Left ventricle myocardium inferior (tissue), 1 donor: Measurements from ENCODE around the gene PKNOX1. TPM values are rescaled to one million over a fixed set of nuclear protein-coding genes. Genes with fewer than 3 reads are reported as not detected.
A peak's percentile ranks its signal among the peaks of the same experiment; 100 is the strongest.
"Not testable (repeated sequence)": the region's sequence is repeated elsewhere in the genome, so short reads cannot be mapped to it uniquely, and the experiment has no call there.

Experiments
- DNase-seq: peaks from one replicate; pipeline ENCODE4 v3.0.0-alpha.2; 2020
- H3K27ac ChIP-seq: fragments of 200-600 bp; replicated peaks from 2 replicates; pipeline ENCODE4 v1.8.0; 2021
- H3K27me3 ChIP-seq: fragments of 200-600 bp; 2 replicates; pipeline ENCODE4 v1.8.0; 2021; ENCODE audit warnings: low read depth
- H3K36me3 ChIP-seq: fragments of 200-600 bp; 2 replicates; pipeline ENCODE4 v1.8.0; 2021
- H3K4me1 ChIP-seq: fragments of 200-600 bp; 2 replicates; pipeline ENCODE4 v1.8.0; 2021
- H3K4me3 ChIP-seq: fragments of 200-600 bp; 2 replicates; pipeline ENCODE4 v1.8.0; 2021; ENCODE audit warnings: mild to moderate bottlenecking, moderate library complexity
- H3K9me3 ChIP-seq: fragments of 200-600 bp; replicated peaks from 2 replicates; pipeline ENCODE4 v1.8.0; 2021
- intact Hi-C: fragments of 100-400 bp; cut with micrococcal nuclease; formaldehyde crosslinking; loops from one replicate; pipeline ENCODE4 v1.11.0; 2022
- total RNA-seq: library from RNA; stranded (reverse); fragmentation: NEBNext Ultra II Directional; extraction: Animal tissue kit (Norgen Biotek cat#: 25700); gene quantifications from one replicate; pipeline ENCODE4 v1.2.1, GENCODE V29; 2021
- donor health status: DM: no; HTN: yes; CAD: no; lungs with severe emphysema.

PKNOX1 gene
- total RNA-seq, 1 donor from 2014 or later, result 9.7 TPM

- H3K4me1 ChIP-seq, DNase-seq, H3K27me3 ChIP-seq, H3K36me3 ChIP-seq, H3K4me3 ChIP-seq, intact Hi-C loops, H3K9me3 ChIP-seq: not testable (repeated sequence)
- peak overlapping the region; percentile 63 for H3K27ac ChIP-seq
Measured at GRCh38 chr21:43045876-43046821, 71.8 kb downstream of the PKNOX1 start.

DNA sequence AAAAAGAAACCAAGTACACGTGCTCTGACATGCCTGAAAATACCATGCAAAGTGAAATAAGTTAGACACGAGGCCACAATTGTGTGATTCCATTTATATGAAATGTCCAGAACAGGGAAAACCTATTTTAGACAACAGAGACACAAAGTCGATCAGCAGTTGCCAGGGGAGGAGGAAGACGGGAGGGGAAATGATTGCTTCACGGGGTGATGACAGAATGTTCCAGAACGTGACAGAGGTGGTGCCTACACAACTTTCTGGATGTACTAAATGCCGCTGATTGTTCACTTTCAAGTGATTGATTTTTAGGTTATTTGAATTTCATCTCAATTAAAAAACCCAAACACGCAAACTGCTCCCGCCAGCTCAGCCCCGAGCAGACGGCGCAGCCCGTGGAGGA lies 78.8 kb downstream of the PKNOX1 start:
- H3K9me3 ChIP-seq, H3K4me1 ChIP-seq, intact Hi-C loops, DNase-seq, H3K27ac ChIP-seq, H3K4me3 ChIP-seq, H3K36me3 ChIP-seq, H3K27me3 ChIP-seq: not testable (repeated sequence)

DNA sequence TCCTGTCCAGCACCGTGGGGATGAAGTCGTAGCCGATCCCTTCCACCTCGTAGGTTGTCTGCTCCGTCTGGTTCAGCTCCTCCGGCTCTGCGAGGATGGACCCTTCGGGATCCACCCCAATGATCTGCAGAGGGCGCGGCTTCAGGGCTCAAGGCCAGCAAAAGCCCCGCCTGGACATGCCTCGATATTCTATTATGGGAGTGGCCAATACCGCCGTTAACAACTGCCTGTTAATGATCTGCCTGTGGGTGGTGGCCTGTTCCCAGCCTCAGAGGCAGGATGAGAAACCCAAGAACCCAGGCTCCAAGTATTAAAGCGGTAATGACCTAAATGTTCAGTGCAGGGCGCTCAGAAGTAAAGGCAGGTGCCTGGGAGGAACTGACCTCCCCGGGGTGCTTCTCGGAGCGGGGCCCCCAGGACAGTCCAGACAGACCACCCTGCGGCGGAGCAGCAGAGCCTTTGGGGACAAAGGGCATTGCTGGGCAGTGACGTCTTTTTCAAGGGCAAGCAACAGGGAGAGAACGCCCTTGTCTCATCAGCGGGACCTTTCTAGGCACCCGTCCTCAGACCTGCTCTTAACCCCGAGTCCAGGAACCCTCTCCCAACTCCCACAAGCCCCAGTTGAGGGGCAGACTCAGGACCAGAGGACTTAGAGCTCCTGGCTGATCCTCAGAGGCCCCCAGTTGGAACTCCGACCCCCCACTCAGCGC lies 88.7 kb downstream of the PKNOX1 start:
- intact Hi-C loops, H3K27ac ChIP-seq, H3K4me1 ChIP-seq, H3K27me3 ChIP-seq, H3K4me3 ChIP-seq, H3K9me3 ChIP-seq, H3K36me3 ChIP-seq, DNase-seq: not testable (repeated sequence)

DNA sequence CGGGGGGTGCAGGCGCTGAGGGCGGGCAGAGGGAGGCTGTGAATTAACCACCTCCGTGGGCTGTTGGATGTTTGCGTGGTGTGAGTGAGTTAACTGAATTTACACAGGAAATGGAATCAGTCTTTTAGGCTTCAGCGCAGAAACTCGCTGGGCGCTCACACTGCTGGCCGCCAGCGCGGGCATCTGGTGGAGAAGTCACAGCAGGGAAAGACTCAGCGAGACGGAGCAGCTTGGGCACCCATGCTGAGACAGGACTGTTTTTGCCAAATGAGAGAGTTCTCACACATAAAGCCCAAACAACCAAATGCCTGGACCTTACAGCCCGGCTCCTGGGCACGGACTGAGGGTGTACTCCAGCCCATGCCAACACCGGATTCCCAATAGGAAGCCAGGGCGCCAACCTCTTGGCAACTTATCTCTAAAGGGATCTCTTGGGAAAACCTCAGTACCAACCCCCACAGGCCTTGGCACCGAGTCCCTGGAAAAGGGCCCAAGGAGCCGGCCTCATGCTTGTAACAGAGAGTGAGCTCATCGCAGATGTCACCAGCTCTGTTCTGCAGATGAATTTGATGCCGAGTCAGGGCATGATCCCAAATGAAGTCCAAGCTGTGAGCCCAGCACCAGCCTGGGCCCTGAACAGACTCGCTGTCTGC lies 90.0 kb downstream of the PKNOX1 start:
- H3K36me3 ChIP-seq, intact Hi-C loops, H3K9me3 ChIP-seq, DNase-seq, H3K27me3 ChIP-seq, H3K4me1 ChIP-seq, H3K4me3 ChIP-seq, H3K27ac ChIP-seq: not testable (repeated sequence)

DNA sequence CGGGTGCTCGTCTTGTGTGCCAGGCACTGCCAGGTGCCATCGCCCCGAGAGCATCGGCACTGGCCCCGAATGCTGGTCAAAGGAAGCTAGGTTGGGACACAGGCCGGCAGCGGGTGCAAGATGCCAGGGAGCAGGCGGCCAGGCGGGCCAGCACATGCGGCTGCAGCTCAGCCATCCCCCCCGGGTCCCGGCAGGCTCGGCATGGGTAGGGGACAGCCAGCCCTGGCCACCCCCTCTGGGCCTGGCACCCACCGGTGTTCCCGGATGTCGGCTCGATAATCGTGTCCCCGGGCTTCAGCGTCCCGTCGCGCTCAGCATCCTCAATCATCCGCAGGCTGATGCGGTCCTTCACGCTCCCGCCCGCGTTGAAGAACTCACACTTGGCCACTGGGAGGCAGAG lies 91.6 kb downstream of the PKNOX1 start:
- H3K36me3 ChIP-seq, H3K4me3 ChIP-seq, H3K9me3 ChIP-seq, H3K27me3 ChIP-seq, H3K27ac ChIP-seq, H3K4me1 ChIP-seq, intact Hi-C loops, DNase-seq: not testable (repeated sequence)

DNA sequence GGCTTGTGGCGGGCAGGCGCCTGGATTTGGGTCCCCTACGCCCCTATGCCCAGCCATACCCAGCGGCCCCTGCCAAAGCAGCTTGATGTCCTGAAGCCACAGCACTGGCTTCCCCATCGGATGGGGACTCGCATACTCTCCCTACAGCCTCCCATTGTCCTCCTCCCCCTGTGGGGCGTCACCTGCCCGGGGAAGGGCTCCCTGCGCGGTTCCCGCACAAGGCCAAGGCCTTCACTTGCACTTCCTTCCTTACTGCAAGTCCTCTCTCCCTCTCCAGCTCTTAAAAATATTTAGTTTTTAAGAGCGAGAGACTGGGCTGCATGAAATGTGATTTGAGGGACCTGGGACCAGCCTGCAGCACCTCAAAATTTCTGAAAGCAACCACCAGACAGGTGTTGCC lies 92.3 kb downstream of the PKNOX1 start:
- H3K36me3 ChIP-seq, H3K27ac ChIP-seq, intact Hi-C loops, DNase-seq, H3K4me3 ChIP-seq, H3K9me3 ChIP-seq, H3K27me3 ChIP-seq, H3K4me1 ChIP-seq: not testable (repeated sequence)

DNA sequence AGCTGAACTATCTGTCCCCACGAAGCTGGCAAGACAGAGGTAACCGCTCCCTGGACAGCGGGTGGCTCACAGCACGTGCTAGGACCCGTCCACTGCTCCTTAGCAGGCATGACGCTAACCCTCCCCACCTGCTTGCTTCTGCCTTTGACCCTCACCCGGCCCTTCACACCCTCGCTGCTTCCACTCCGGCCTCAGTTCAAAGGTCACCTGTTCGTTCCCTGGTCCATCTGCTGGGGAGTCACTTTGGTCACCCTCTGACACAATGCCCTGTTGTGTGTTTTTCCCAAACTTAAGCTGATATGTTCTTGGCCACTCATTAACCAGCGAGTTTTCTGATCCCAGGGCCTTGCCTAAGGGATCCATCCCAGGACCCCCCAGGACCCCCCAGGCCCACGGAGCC lies 93.7 kb downstream of the PKNOX1 start:
- H3K27ac ChIP-seq, H3K4me1 ChIP-seq, H3K36me3 ChIP-seq, H3K9me3 ChIP-seq, intact Hi-C loops, H3K4me3 ChIP-seq, H3K27me3 ChIP-seq, DNase-seq: not testable (repeated sequence)

DNA sequence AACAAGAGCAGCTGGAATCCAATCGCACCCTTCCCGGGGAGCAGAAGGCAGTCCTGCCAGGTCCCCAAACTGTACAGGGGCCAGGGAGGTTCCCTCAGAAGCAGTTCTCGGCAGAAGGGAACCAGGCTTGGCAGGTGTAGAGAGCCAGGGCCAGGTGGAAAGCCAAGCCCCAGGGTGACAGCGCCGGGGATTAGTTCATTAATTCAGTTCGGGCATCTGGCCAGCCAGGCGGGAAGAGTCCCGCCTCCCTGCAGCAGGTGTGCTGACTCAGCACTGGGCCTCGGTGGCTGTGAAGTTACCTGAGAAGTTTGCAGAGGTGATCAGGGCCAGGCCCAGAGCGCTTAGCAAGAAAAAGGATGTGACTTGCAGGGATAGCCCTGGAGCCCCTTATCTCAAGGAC lies 95.3 kb downstream of the PKNOX1 start:
- H3K27ac ChIP-seq, H3K4me1 ChIP-seq, H3K36me3 ChIP-seq, H3K27me3 ChIP-seq, H3K4me3 ChIP-seq, intact Hi-C loops, DNase-seq, H3K9me3 ChIP-seq: not testable (repeated sequence)

GRCh38 chr21:43072742-43073141 lies 98.4 kb downstream of the PKNOX1 start:
- DNase-seq, intact Hi-C loops: not testable (repeated sequence)

DNA sequence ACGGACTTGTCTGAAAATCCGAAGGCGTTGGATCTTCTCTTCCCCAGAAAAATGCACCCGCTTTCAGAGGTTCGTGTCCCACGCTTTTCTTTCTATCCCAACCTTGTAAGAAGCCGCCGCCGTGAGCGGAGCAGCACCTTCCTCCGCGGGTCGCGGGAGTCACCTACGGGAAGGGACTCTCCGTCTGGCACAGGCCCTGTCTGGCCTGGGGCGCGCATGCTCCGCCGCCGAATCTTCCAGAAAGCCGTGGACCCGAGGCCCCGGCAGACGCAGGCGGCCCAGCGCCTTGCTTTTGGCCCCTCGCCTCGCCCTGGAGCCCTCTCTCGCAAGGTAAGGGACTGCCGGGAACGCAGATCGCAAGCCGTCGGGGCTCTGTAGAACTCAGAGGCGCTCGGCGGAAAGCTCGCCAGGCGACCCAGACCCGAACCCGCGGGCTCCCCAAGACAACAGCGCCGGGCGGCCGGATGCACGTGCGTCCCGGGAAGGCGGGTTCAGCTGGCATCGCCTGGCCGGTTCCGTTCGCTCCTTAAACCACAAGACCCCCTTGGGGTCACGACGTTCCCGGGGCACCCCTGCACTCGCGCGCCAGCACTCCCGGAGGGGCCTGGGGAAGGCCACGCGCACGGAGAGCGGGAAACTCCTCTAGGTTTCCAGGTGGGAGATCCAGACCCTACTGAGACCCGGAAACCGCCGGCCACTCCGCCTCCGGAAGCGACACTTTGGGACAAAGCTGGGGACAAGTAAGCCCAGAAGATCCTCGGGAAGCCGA lies 100.2 kb downstream of the PKNOX1 start:
- H3K27ac ChIP-seq, intact Hi-C loops, H3K9me3 ChIP-seq, H3K27me3 ChIP-seq, H3K4me1 ChIP-seq, H3K4me3 ChIP-seq, H3K36me3 ChIP-seq, DNase-seq: not testable (repeated sequence)

More at GRCh38 chr21:43072742-43073141, 98.4 kb downstream of the PKNOX1 start:
- H3K27ac ChIP-seq, H3K27me3 ChIP-seq, H3K4me3 ChIP-seq, H3K9me3 ChIP-seq, H3K36me3 ChIP-seq, H3K4me1 ChIP-seq: not testable (repeated sequence)

DNA sequence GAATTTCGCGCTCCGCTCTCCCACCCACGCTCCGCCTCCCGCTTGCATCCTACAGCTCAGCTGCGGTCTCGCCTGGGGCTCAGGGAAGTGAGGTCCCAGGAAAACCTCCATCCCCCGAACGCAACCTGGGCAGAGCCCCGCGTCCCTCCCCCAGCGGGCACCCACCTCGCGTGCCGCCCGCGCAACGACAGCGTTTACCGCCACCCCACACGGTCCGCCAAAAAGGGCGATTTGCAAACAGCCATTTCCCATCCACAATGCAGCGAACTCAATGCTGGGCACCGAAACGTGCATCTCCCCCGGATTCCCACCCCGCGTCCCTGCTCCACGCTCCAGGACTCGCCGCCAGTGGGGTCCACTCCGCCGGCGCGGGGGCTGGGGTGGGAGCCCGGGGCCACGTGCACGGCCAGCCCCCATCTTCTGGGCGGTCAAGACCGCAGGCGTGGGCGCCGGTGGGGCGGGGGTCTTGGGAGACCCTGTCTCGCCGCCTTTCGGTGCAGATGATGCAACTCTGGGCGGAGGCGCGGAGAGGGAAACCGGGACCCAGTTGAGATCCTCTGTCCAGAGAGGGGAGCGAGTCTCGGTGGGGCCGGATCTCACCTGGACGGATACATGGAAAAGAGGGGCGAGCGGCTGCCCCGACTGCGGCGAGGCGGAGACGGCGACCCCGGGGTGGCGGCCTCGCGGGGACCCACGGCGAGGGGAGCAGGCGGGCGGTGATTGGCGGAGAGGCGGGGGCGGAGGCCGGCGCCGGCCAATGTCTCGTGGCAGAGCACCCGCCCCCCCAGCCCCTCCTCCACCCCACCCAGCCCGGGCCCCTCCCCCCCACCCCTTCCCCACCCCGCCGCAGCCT lies 101.0 kb downstream of the PKNOX1 start, which contains the start of gene CBS:
TSS of gene CBS (minus strand) at position 666 of the 853 bp plus-strand sequence. CDS start 3,642 bp downstream, outside the sequence.
- H3K4me3 ChIP-seq, intact Hi-C loops, DNase-seq, H3K9me3 ChIP-seq, H3K27ac ChIP-seq, H3K4me1 ChIP-seq, H3K36me3 ChIP-seq, H3K27me3 ChIP-seq: not testable (repeated sequence)

DNA sequence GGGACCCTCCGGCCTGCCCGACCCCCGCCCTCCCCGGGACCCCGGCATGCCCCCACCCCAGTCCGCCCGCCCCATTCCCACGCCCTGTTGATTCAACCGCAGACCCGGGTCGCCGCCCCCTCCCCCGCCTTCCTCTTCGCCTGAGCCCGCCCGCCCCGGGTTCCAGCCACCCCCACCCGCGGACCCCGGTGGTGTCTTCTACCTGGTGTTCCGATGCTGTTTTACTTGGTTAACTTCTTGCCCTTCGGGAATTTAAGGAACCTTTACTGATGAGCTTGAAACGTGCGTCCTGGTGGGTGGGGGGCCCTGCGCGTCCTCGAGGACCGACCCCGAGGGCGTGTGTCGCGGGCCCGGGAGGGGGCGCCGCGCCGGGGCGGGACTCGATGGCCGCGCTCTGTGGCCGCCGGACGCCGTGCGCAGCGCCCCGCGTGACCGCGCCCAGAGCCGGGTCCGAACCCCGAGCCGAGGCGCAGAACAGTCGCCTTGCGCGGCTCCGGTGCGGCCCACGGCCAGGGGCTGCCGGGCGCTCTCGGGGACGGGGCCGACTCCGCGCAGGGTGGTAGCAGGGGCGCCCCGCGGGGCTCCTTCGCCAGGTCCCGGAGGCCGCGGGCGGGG lies 101.8 kb downstream of the PKNOX1 start:
- DNase-seq, H3K36me3 ChIP-seq, H3K4me1 ChIP-seq, intact Hi-C loops, H3K4me3 ChIP-seq, H3K27me3 ChIP-seq, H3K27ac ChIP-seq, H3K9me3 ChIP-seq: not testable (repeated sequence)
